ENCODE data around the gene ADORA2B. TPM values are rescaled to one million over a fixed set of nuclear protein-coding genes. Genes with fewer than 3 reads are reported as not detected.

ADORA2B gene
- total and polyA plus RNA-seq, 12 donors: 0.17 to 4.0 (median 2.0) TPM

GRCh38 chr17:15921640-15922039 lies 23.3 kb upstream of the ADORA2B start:
- Histone ChIP-seq H3K27ac (no peak overlapping the region), H3K4me3 (no peak overlapping the region), H3K4me1 (replicated peaks in 1 of 2) (peaks cover 0 to 5% of the 10 kb centered on the region in 2 donors), H3K36me3 (replicated peaks in 1 of 2) (no peaks in the 10 kb centered on the region), H3K9me3 (replicated peaks in 1 of 3) (no peaks in the 10 kb centered on the region), H3K27me3 (peaks cover 13% of the 10 kb centered on the region)
- no peak for TF ChIP-seq POLR2A (IDR thresholded peaks at IDR 0.05)
- TF ChIP-seq CTCF (IDR thresholded peaks at IDR 0.05): no peak
- intact Hi-C loops (cut with DNase I): no loop called here
- DNase-seq: no peak

GRCh38 chr17:15922586-15922985 lies 22.3 kb upstream of the ADORA2B start:
- TF ChIP-seq POLR2A (IDR thresholded peaks at IDR 0.05): no peak
- TF ChIP-seq CTCF (IDR thresholded peaks at IDR 0.05): no peak
- Histone ChIP-seq H3K27me3 (peaks cover 6% of the 10 kb centered on the region), H3K27ac (no peak overlapping the region), H3K4me1 (replicated peaks in 1 of 2) (no peaks in the 10 kb centered on the region), H3K4me3 (no peak overlapping the region), H3K36me3 (replicated peaks in 1 of 2) (no peaks in the 10 kb centered on the region), H3K9me3 (replicated peaks in 1 of 3) (no peaks in the 10 kb centered on the region)
- intact Hi-C loops (cut with DNase I): no loop called here
- DNase-seq: no peak
- 76 to 88% (median 81%) methylated on average over 1 of the region's 1 CpG for WGBS, 4 donors

- H3K27ac ChIP-seq: no peak overlapping the region
- no peaks in the 10 kb centered on the region for H3K36me3 ChIP-seq (replicated peaks in 1 of 2)
- no peak for DNase-seq
- no peak overlapping the region for H3K4me3 ChIP-seq
- intact Hi-C loops (cut with DNase I): no loop called here
- no peaks in the 10 kb centered on the region for H3K4me1 ChIP-seq (replicated peaks in 1 of 2)
- 79 to 84% (median 84%) methylated on average over 9 of the region's 9 CpGs for WGBS, 4 donors
- no peak for TF ChIP-seq CTCF (IDR thresholded peaks at IDR 0.05)
- no peak for TF ChIP-seq POLR2A (IDR thresholded peaks at IDR 0.05)
- peaks cover 4% of the 10 kb centered on the region for H3K27me3 ChIP-seq
- no peaks in the 10 kb centered on the region for H3K9me3 ChIP-seq (replicated peaks in 1 of 3)
Measured at GRCh38 chr17:15926039-15926740, 18.7 kb upstream of the ADORA2B start.

GRCh38 chr17:15928286-15928785 lies 16.6 kb upstream of the ADORA2B start:
- Histone ChIP-seq H3K4me3 (no peak overlapping the region), H3K27ac (no peak overlapping the region), H3K4me1 (replicated peaks in 1 of 2) (no peaks in the 10 kb centered on the region), H3K27me3 (peaks cover 4% of the 10 kb centered on the region), H3K36me3 (replicated peaks in 1 of 2) (no peaks in the 10 kb centered on the region), H3K9me3 (replicated peaks in 1 of 3) (no peaks in the 10 kb centered on the region)
- peak in 1 of 7 donors; percentile 6 for DNase-seq
- intact Hi-C loops (cut with DNase I): no loop called here
- 62 to 69% (median 65%) methylated on average over 9 of the region's 9 CpGs for WGBS, 4 donors
- TF ChIP-seq POLR2A (IDR thresholded peaks at IDR 0.05) (no peak), CTCF (IDR thresholded peaks at IDR 0.05) (no peak)

Measured in adrenal gland (tissue), 12 donors.